HuH-7.5 (cell line): ENCODE data around the gene MYH15.

Experiments used
- DNase-seq: peaks from one replicate; pipeline ENCODE4 v3.0.0; 2011; ENCODE audit warnings: low spot score

MYH15 gene

GRCh38 chr3:108415661-108416060, 94.7 kb downstream of the MYH15 start:
- DNase-seq: no peak

DNA sequence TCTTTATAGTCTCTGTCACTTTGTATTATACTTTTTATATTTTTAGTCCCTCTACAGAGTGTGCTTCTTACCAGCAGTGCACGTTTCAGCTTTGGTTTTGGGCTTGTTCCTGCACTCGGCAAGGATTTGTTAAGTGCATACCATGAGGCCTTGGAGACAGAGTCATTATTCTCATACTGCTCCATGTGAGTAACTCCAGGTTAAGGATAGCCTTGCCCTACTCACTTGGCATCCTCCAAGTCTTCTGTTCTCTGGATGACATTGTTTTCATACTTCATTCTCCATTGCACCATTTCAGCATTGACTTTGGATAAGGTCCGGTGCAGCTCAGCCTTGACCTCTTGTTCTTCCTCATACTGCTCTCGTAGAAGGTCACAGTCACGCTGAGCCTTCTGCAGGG, 96.4 kb downstream of the MYH15 start:
- no peak for DNase-seq

DNA sequence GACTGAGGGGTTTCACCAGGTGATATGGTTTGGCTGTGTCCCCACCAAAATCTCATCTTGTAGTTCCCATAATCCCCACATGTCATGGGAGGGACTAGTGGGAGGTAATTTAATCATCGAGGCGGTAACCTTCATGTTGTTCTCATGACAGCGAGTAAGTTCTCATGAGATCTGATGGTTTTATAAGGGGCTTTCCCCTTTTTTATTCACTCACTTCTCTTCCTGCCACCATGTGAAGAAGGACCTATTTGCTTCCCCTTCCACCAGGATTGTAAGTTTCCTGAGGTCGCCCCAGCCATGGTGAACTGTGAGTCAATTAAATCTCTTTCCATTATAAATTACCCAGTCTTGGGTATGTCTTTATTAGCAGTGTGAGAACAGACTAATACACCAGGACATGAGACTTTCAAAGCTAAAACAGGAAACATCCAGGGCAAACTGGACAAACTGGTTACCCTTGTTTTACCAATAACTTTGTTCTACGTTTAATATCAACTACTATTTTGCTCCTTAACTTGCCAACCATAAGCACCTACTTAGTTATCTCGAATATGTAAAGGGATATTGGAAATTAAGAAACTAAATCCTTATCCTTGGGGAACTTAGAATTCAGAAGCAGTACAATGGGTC, 98.2 kb downstream of the MYH15 start:
- no peak for DNase-seq

- DNase-seq: no peak
Measured at GRCh38 chr3:108410531-108410984, 99.8 kb downstream of the MYH15 start.

- DNase-seq: no peak
Measured at GRCh38 chr3:108409800-108410178, 100.6 kb downstream of the MYH15 start.

DNA sequence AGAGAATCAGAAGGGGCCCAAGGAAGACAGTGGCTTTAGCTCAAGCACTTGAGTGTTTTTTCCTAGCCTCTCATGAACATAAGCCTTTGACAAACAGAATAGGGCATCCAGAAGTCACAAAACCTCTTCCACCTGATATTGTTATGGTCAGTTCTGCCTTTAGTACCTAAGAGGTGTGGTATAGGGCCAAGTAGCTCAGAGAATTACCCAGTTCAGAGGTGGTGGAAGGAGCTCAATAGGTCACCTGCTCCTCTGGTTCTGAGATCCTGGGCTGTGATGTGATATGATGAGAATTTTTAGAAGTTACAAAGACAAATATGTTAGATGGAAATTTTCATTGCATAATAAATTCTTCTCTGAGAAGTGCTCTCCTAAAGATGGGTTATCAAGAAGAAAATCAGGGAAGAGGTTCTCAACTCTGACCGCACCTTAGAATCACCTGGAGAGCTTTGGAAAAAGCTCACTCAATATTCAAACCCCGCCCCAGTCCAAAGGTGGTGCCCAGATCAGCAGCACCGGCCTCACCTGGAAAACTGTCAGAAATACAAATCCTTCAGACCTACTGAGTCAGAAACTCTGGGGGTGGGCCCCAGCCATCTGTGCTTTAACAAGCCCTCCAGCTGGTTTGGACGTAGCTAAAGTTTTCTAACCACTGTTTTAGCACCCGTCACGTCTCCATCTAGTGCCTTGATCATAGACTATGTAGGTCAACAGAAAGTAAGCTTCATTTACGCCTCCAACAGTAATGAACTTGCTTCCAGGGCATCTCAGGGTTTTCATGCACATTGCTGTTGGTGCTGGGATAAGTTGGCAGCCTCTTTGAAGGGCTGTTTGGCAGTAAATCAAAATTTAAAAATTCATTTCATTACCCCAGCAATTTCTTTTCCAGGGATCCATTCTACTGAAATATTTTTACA, 101.3 kb downstream of the MYH15 start:
- no peak for DNase-seq

GRCh38 chr3:108407886-108408285, 102.5 kb downstream of the MYH15 start:
- no peak for DNase-seq

DNA sequence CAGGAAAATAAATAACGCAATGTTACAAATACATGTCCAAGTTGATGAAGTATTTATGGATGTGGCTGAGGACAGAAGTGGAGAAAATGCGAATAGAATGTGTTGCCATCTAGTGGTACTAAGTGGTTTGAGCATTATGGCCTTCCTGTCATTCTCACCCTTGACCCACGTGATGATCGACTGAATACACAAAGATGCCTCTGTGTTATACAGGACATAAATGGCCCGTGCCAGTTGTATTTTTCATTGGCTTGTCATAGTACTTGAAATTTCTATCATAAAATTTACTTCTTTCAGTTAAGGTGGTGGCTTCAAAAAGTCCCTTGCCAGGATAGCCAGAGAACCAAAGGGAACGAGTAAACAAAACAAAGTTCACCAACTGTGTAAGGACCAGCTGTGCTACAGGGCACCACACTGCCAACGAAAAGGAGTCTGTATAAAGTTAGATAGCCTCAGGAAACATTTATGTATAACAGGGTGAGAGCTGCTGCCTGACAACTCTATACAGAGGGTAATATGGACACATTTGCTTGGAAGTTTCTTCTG, 103.7 kb downstream of the MYH15 start:
- peak; percentile 29 for DNase-seq

GRCh38 chr3:108406063-108406660, 104.2 kb downstream of the MYH15 start:
- DNase-seq: no peak

- DNase-seq: no peak
Measured at GRCh38 chr3:108404368-108404767, 106.0 kb downstream of the MYH15 start.

- DNase-seq: no peak
Measured at GRCh38 chr3:108403686-108404345, 106.6 kb downstream of the MYH15 start.

- DNase-seq: no peak
Measured at GRCh38 chr3:108403198-108403597, 107.2 kb downstream of the MYH15 start.

DNA sequence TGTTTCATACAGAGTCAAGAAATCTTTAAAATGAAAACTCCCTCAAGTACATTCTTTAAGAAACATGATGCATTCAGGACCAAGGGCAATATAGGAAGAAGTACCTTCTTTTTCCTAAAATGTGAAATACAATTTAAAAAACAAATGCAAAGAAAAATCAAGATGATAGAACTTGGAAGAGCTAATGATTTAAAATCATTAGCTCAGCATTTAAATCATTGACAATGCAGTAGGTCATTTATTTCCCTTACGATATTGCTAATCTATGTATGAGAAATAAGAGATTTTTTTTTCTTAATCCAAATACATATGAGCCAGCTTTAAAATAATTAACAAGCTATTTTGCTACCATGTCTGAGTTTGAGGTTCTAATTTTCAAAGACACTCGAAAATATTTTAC, 108.6 kb downstream of the MYH15 start:
- DNase-seq: no peak

GRCh38 chr3:108398510-108398909, 111.9 kb downstream of the MYH15 start:
- no peak for DNase-seq

- no peak for DNase-seq
Measured at GRCh38 chr3:108396336-108396735, 114.1 kb downstream of the MYH15 start.

DNA sequence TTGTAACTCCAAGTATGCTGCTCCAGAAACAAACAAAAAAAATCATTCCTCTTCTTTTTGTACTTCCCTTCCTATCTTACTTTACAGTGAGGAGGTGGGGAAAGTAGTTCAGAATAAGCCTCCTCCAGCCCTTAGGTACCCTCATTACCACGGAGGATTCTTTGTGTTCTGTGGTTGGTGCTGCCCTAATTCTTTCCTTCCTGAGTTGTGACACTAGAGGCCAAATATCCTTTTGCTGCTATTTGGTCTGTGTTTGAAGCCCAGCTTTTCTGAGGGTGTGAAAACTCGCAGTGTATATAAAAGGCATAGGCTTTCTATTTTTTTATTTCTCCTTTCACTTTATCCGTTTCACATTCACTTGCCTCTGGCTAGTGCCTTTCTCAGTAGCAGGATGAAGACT, 115.8 kb downstream of the MYH15 start:
- no peak for DNase-seq

GRCh38 chr3:108394016-108394415, 116.4 kb downstream of the MYH15 start:
- DNase-seq: no peak

DNA sequence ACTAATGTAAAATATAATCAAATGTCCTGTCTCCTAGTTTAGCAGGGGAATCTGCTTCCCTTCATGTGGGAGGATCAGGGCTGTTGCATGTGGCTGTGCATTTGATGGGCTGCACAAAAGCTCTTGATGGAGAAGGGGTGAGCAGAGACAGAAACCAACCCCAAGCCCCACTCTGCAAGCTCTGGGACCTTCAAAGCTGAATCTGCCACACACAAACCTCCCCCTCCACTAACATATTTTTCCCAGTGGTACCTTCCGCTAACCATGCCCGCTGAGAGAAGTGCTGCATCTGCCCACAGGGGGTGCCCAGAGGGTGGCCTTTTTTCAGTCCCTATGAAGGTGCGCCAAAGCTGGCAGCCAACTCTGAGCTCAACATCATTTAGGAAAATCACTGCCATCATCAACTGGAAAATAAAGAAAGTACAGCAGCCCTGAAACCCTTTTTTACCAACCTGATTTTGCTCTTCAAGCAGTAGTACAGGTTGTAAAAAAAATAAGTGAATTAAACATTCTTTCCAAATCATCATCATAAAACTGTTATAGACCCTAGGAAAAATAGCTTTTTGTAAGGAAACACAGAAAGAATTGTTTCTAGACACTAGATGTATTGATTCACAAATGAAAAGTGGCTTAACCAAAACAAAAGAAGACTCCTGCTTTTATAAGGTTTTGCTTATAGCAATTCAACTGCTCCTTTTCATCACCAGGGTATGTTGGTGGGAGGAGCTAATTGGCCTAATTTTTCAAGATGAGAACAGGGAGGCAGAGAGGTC, 117.1 kb downstream of the MYH15 start:
- DNase-seq: no peak

DNA sequence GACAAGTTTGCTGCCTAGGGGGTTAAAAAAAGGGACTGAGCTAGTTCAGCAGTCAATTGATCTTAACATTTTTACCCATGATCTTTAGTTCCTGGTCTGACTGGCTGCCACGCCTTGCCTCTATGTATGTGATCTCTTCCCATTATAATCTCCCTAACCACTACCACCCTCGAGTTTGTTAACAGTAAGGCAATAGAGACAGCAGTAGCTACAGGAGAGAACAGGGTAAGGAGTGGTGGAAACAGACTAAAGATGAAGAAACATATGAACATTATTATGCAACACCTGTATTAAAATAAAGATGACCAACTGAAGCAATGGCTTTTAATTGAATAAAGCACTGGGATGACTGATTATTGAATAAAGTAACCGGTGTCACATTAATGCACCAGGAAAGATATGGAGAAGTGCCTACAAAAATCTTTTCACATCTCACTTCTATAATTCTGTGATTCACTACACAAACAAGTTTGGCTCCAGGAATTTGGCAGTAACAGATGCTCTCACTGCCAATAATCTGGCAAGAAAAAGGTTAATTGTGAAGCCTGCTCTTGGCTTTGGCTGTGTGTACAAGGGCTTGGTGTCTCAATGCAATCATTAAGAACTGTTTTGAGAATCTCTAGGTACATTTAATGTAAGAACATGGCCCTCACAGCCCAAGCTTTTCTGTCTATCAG, 118.3 kb downstream of the MYH15 start:
- no peak for DNase-seq

DNA sequence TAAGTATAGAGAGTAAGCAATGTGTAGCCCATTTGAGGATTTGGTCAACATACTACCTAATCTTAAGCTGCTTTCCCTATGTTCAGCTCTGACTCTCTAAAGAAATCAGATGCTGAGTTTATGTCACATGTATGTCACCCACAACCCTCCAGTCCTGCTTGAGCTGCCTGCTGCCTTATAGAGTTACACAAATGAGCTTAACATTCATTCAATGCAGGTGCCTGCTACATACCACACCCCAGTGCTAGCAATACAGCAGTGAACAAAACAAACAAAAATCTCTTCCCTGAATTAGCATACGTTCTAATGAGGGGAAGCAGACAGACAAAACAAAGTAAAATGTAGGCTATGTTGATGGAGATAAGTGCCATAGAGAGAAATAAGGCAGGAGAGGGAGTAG, 121.0 kb downstream of the MYH15 start:
- DNase-seq: no peak
